GM19025 (cell line): ENCODE data around the gene C7.
"Not testable (repeated sequence)": the region's sequence is repeated elsewhere in the genome, so short reads cannot be mapped to it uniquely, and the experiment has no call there.

ENCODE experiments used
- ATAC-seq: cut with Tn5 transposase; IDR thresholded peaks from one replicate; pipeline ENCODE4 v1.9.1; 2021; ENCODE audit warnings: mild to moderate bottlenecking, low read depth, moderate library complexity; ENCODE audit not compliant: unreplicated experiment

Gene C7

GRCh38 chr5:40988746-40989510, 79.6 kb downstream of the C7 start:
- no peak for ATAC-seq

- no peak for ATAC-seq
Measured at GRCh38 chr5:40991168-40991980, 82.1 kb downstream of the C7 start.

- no peak for ATAC-seq
Measured at GRCh38 chr5:40991981-40992559, 82.8 kb downstream of the C7 start.

GRCh38 chr5:40995801-40996586, 86.7 kb downstream of the C7 start:
- ATAC-seq, result no peak

GRCh38 chr5:40999142-40999541, 89.8 kb downstream of the C7 start:
- no peak for ATAC-seq

GRCh38 chr5:40999966-41000365, 90.7 kb downstream of the C7 start:
- ATAC-seq, result no peak

- no peak for ATAC-seq
Measured at GRCh38 chr5:41003670-41004376, 94.5 kb downstream of the C7 start.

- ATAC-seq, result no peak
Measured at GRCh38 chr5:41004931-41005330, 95.6 kb downstream of the C7 start.

- ATAC-seq, result no peak
Measured at GRCh38 chr5:41009232-41009631, 99.9 kb downstream of the C7 start.

GRCh38 chr5:41010572-41010971, 101.3 kb downstream of the C7 start:
- no peak for ATAC-seq

- ATAC-seq, result no peak
Measured at GRCh38 chr5:41012318-41012717, 103.0 kb downstream of the C7 start.

GRCh38 chr5:41022600-41022999, 113.3 kb downstream of the C7 start:
- ATAC-seq, result not testable (repeated sequence)
